GM19043 (cell line): Measurements from ENCODE around the gene SLC30A9.

Source experiments
- ATAC-seq: cut with Tn5 transposase; IDR thresholded peaks from one replicate; pipeline ENCODE4 v1.9.1; 2021; ENCODE audit warnings: low read depth; ENCODE audit not compliant: unreplicated experiment

The SLC30A9 gene

DNA sequence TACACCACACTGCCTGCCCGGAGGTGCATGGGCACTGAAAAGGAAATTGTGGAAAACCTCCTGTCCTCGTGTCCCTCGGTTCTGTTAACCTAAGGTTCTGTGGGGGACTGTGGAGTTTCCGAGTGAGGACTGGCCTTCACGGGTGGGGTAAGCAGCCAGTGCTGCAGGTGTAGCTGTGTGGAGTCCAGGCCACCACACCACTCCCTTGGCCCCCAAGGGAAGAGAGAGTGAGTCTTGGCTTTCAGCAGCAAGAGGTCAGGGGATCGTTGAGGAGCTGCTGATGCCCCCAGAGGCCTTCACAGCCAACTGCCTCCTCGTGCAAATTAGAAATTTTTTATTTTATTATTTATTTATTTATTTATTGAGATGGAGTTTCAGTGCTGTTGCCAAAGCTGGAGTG lies 141.8 kb downstream of the SLC30A9 start:
- no peak for ATAC-seq

- ATAC-seq = no peak
Measured at GRCh38 chr4:42133006-42133405, 142.7 kb downstream of the SLC30A9 start.

GRCh38 chr4:42136371-42136770 lies 146.0 kb downstream of the SLC30A9 start:
- no peak for ATAC-seq
